Ascending aorta (tissue), 2 donors: ENCODE data around the gene GNPTG. TPM values are rescaled to one million over a fixed set of nuclear protein-coding genes. Genes with fewer than 3 reads are reported as not detected.

ENCODE experiments used
- DNase-seq, 2 donors: peaks; one replicate each; pipeline ENCODE4 v3.0.0-alpha.2; 2019; ENCODE audit warnings: low spot score in 2 of 2
- H3K27ac ChIP-seq, 2 donors: fragments of 200-600 bp; sonication (generic); one replicate each; pipeline ENCODE4 v1.5.1; 2016 to 2017; ENCODE audit warnings: mild to moderate bottlenecking in 1 of 2
- H3K27me3 ChIP-seq: fragments of 200-600 bp; sonication (generic); one replicate; pipeline ENCODE4 v1.5.1; 2017
- H3K36me3 ChIP-seq, 2 donors: fragments of 200-600 bp; sonication (generic); one replicate each; pipeline ENCODE4 v1.5.1; 2016
- H3K4me1 ChIP-seq, 2 donors: fragments of 200-600 bp; sonication (generic); one replicate each; pipeline ENCODE4 v1.5.1; 2016 to 2017; ENCODE audit warnings: mild to moderate bottlenecking in 1 of 2
- H3K4me3 ChIP-seq, 2 donors: fragments of 200-600 bp; sonication (generic); one replicate each; pipeline ENCODE4 v1.5.1; 2016 to 2017; ENCODE audit warnings: mild to moderate bottlenecking in 1 of 2
- H3K9me3 ChIP-seq, 2 donors: fragments of 200-600 bp; sonication (generic); one replicate each; pipeline ENCODE4 v1.5.1; 2016
- intact Hi-C: fragments of 100-400 bp; cut with DNase I; formaldehyde crosslinking; loops from one replicate; pipeline ENCODE4 v1.15.1; 2023
- total RNA-seq: library from RNA; depleted of rRNA; stranded (reverse); fragments of >200 nt; gene quantifications from one replicate; pipeline ENCODE4 v1.1.0, GENCODE V29; 2016
- TF ChIP-seq, protein P1 (sequence below), 3 experiments: fragments of 200-600 bp in 2 of 3; fragments of 450-650 bp in 1 of 3; sonication (generic) in 2 of 3; IDR thresholded peaks; one replicate each; pipeline ENCODE4 v1.5.1; 2016 to 2019; ENCODE audit warnings: antibody characterized with exemption in 3 of 3, mild to moderate bottlenecking in 1 of 3, moderate library complexity in 1 of 3

GNPTG gene
- total RNA-seq, 1 donor from 2014 or later = 86.6 TPM

DNA sequence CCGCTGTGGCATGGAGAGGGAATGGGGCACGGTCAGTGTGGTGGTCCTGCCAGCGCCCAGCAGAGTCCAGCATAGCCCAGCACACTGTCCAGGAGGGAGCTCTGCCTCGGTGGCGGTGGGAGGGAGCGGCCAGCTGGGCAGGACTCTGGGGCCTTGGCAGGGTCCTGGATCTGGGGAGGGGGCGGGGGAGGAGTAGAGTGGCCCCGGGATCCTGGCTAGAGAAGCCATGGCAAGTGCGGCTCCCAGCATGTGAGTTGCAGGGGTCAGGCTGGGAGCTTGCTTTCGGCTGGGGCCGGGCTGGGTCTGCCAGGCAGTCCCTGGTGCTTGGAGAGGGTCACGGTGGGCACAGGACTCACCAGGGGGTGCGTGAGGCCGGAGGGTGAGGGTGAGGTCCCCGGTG is 3.9 kb downstream of the GNPTG start:
- H3K4me1 ChIP-seq = peaks cover 8 to 14% of the 10 kb centered on the region in 2 donors
- peaks cover 0 to 4% of the 10 kb centered on the region in 2 donors for H3K36me3 ChIP-seq
- H3K9me3 ChIP-seq = no peaks in the 10 kb centered on the region
- TF ChIP-seq, protein P1, sequence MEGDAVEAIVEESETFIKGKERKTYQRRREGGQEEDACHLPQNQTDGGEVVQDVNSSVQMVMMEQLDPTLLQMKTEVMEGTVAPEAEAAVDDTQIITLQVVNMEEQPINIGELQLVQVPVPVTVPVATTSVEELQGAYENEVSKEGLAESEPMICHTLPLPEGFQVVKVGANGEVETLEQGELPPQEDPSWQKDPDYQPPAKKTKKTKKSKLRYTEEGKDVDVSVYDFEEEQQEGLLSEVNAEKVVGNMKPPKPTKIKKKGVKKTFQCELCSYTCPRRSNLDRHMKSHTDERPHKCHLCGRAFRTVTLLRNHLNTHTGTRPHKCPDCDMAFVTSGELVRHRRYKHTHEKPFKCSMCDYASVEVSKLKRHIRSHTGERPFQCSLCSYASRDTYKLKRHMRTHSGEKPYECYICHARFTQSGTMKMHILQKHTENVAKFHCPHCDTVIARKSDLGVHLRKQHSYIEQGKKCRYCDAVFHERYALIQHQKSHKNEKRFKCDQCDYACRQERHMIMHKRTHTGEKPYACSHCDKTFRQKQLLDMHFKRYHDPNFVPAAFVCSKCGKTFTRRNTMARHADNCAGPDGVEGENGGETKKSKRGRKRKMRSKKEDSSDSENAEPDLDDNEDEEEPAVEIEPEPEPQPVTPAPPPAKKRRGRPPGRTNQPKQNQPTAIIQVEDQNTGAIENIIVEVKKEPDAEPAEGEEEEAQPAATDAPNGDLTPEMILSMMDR (IDR thresholded peaks at IDR 0.05) = no peak
- no peaks in the 10 kb centered on the region for H3K27me3 ChIP-seq
- H3K4me3 ChIP-seq = no peak overlapping the region
- no peak overlapping the region for H3K27ac ChIP-seq
- intact Hi-C loops = no loop called here
- no peak for DNase-seq

DNA sequence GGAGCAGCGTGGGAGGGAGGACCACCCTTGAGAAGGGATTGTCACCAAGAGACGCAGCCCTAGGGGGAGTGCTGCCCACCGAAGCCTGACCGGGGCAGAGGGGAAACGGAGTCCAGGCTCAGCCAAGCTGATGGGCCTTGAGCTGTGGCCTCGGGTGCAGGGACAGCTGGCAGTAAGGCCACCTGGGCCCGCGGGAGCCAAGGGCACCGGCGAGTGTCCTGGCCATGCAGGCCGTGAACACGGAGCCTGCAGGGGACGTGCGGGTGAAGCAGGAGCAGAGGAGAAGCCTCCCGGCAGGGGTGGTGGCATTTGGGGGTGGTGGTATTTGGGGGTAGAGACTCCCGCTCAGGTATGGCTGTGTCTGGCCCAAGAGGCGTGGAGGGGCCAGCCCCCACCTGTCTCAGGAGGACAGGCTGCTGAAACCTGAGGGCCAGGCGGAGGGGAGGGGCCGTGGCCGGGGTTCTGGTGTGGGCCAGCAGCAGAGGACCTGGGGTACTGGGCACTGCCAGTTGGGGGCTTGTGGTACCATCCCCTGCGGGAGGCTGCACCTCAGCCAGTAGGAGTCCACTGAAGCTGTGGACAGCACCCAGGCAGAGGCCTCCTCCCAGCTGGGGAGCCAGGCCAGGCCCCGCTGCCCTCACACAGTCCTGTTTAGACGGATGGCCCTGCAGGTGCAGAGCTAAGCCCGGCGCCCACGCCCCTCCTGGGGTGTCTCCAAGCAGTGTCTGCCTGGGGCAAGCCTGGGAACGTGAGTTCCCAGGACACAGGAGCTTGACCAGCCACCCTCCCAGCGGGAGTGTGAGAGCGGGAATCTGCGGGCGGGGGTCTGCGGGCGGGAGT is 4.5 kb downstream of the GNPTG start:
- no peak for DNase-seq
- H3K27me3 ChIP-seq = no peaks in the 10 kb centered on the region
- no peak overlapping the region for H3K27ac ChIP-seq
- H3K36me3 ChIP-seq = peaks cover 0 to 10% of the 10 kb centered on the region in 2 donors
- intact Hi-C loops = no loop called here
- no peak overlapping the region for H3K4me3 ChIP-seq
- TF ChIP-seq, protein P1 (IDR thresholded peaks at IDR 0.05) = no peak
- H3K9me3 ChIP-seq = no peaks in the 10 kb centered on the region
- peaks cover 4 to 9% of the 10 kb centered on the region in 2 donors for H3K4me1 ChIP-seq

DNA sequence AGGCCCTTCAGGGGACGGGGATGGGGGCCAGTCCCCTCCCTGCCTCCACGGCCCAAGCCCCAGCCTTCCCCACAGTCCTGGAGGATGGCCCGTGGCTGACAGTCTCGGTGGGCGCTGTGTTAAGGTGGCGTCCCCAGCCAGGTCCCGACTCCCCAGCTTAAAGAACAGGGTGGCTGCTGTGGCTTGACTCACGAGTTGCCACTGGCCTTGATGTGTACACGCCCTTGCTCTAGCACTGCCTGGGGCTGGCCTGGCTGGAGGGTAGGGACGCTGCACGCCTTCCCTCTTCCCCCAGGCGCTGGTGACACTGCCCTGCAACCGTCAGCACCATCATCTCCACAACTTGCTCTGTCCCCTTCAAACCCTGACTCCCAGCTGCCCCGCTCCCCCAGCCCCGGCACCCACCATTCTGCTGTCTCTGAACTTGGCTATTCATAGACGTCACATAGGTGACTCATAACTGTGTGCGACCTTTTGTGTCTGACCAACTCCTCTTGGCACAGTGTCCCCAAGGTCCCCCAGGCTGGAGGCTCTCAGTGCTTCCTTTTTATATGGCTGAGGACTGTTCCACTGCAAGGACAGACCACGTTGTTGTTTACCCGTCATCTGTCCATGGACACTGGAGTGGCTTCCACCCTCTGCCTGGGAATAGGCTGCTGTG is 6.3 kb downstream of the GNPTG start:
- TF ChIP-seq, protein P1 (IDR thresholded peaks at IDR 0.05) = no peak
- Histone ChIP-seq H3K9me3 (no peaks in the 10 kb centered on the region), H3K4me1 (peaks cover 0 to 2% of the 10 kb centered on the region in 2 donors), H3K27ac (no peak overlapping the region), H3K27me3 (no peaks in the 10 kb centered on the region), H3K36me3 (peaks cover 15 to 27% of the 10 kb centered on the region in 2 donors), H3K4me3 (no peak overlapping the region)
- no peak for DNase-seq
- intact Hi-C loops = no loop called here

DNA sequence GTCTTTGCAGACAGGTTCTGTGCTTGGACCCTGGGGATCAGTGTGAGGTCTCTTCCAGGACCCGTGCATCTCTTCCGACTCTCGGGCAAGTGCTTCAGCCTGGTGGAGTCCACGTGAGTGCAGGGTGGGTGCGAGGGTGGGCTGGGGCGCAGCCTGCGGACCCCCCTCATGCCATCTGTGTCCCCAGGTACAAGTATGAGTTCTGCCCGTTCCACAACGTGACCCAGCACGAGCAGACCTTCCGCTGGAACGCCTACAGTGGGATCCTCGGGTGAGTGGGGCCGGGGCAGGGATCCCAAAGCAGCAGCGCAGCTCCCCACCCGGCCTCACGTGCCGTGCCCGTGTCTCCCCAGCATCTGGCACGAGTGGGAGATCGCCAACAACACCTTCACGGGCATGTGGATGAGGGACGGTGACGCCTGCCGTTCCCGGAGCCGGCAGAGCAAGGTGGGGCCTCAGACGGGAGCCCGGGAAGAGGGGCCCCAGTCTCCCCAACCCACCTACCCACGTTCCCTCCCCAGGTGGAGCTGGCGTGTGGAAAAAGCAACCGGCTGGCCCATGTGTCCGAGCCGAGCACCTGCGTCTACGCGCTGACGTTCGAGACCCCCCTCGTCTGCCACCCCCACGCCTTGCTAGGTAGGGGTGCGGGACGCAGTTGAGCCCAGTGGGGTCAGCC is 10.1 kb downstream of the GNPTG start:
- H3K27ac ChIP-seq = no peak overlapping the region
- no peak overlapping the region for H3K4me3 ChIP-seq
- no peaks in the 10 kb centered on the region for H3K27me3 ChIP-seq
- H3K36me3 ChIP-seq = peaks cover 46 to 57% of the 10 kb centered on the region in 2 donors
- H3K4me1 ChIP-seq = no peaks in the 10 kb centered on the region
- TF ChIP-seq, protein P1 (IDR thresholded peaks at IDR 0.05) = no peak
- no peak for DNase-seq
- no peaks in the 10 kb centered on the region for H3K9me3 ChIP-seq
- intact Hi-C loops = no loop called here

DNA sequence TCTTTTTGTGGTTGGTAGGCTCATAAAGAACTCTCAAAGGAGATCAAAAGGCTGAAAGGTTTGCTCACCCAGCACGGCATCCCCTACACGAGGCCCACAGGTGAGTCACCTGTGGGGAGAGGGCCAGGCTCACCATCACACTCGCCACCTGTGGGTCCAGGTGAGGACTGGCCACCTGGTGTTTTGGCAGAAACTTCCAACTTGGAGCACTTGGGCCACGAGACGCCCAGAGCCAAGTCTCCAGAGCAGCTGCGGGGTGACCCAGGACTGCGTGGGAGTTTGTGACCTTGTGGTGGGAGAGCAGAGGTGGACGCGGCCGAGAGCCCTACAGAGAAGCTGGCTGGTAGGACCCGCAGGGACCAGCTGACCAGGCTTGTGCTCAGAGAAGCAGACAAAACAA is 11.1 kb downstream of the GNPTG start:
- DNase-seq = no peak
- Histone ChIP-seq H3K27me3 (no peaks in the 10 kb centered on the region), H3K4me1 (no peaks in the 10 kb centered on the region), H3K36me3 (peaks cover 49 to 63% of the 10 kb centered on the region in 2 donors), H3K27ac (no peak overlapping the region), H3K9me3 (no peaks in the 10 kb centered on the region), H3K4me3 (no peak overlapping the region)
- TF ChIP-seq, protein P1 (IDR thresholded peaks at IDR 0.05) = no peak
- intact Hi-C loops = no loop called here
